GM13977 (cell line): ENCODE measurements around the gene NAXD.
A peak's percentile ranks its signal among the peaks of the same experiment; 100 is the strongest.
"Not testable (repeated sequence)": the region's sequence is repeated elsewhere in the genome, so short reads cannot be mapped to it uniquely, and the experiment has no call there.

Experiments
- DNase-seq: peaks from one replicate; pipeline ENCODE4 v3.0.0; 2012; ENCODE audit warnings: low spot score
- CTCF ChIP-seq: IDR thresholded peaks from 2 replicates; pipeline ENCODE4 v1.5.1; 2012; ENCODE audit warnings: mild to moderate bottlenecking, control low read depth; ENCODE audit not compliant: insufficient read depth; ENCODE audit errors: extremely low read depth, missing control alignments
- in situ Hi-C: fragments of 300-500 bp; cut with MboI; formaldehyde crosslinking; loops from one replicate; pipeline ENCODE4 v1.12.0; 2022; ENCODE audit warnings: low sequenced_read_pairs, low pct_unique_long_range_greater_than_20kb, mixed read lengths, inconsistent platforms; ENCODE audit not compliant: unreplicated experiment

NAXD gene

GRCh38 chr13:110615322-110616102 lies at the start of gene NAXD:
Gene NAXD, plus strand, starts transcription at chr13:110615545. Its CDS starts 57 bp downstream, at chr13:110615602.
- peak; percentile 99 for DNase-seq
- TF ChIP-seq CTCF, result no peak
- in situ Hi-C loops, result loop anchor here (25.0 kb wide), 1 partner anchor 197 kb away; no protein-coding TSS in a partner anchor

GRCh38 chr13:110566171-110566570 lies 49.2 kb upstream of the NAXD start:
- in situ Hi-C loops, result loop anchor here (25.0 kb wide), 1 partner anchor 104 kb away; no protein-coding TSS in a partner anchor
- no peak for TF ChIP-seq CTCF
- no peak for DNase-seq

GRCh38 chr13:110568612-110569011 lies 46.7 kb upstream of the NAXD start:
- in situ Hi-C loops, result loop anchor here (25.0 kb wide), 1 partner anchor 106 kb away; no protein-coding TSS in a partner anchor
- no peak for TF ChIP-seq CTCF
- DNase-seq, result no peak

GRCh38 chr13:110569962-110570361 lies 45.4 kb upstream of the NAXD start:
- not testable (repeated sequence) for DNase-seq
- in situ Hi-C loops, result loop anchor here (25.0 kb wide), 1 partner anchor 108 kb away; no protein-coding TSS in a partner anchor

- in situ Hi-C loops, result loop anchor here (25.0 kb wide), 1 partner anchor 109 kb away; no protein-coding TSS in a partner anchor
- TF ChIP-seq CTCF, result no peak
- no peak for DNase-seq
Observed at GRCh38 chr13:110570886-110571285, 44.5 kb upstream of the NAXD start.

GRCh38 chr13:110571896-110572777 lies 43.2 kb upstream of the NAXD start:
- no peak for TF ChIP-seq CTCF
- in situ Hi-C loops, result loop anchor here (25.0 kb wide), 1 partner anchor 110 kb away; no protein-coding TSS in a partner anchor
- DNase-seq, result no peak

- in situ Hi-C loops, result loop anchor here (25.0 kb wide), 1 partner anchor 110 kb away; no protein-coding TSS in a partner anchor
- TF ChIP-seq CTCF, result no peak
- DNase-seq, result no peak
Observed at GRCh38 chr13:110572778-110573118, 42.6 kb upstream of the NAXD start.
